GM18498 (cell line): Measurements from ENCODE around the gene SYP.
"Not testable (repeated sequence)": the region's sequence is repeated elsewhere in the genome, so short reads cannot be mapped to it uniquely, and the experiment has no call there.

Source experiments
- ATAC-seq: cut with Tn5 transposase; IDR thresholded peaks from one replicate; pipeline ENCODE4 v1.9.1; 2021; ENCODE audit warnings: mild to moderate bottlenecking, moderate library complexity; ENCODE audit not compliant: unreplicated experiment

SYP gene

DNA sequence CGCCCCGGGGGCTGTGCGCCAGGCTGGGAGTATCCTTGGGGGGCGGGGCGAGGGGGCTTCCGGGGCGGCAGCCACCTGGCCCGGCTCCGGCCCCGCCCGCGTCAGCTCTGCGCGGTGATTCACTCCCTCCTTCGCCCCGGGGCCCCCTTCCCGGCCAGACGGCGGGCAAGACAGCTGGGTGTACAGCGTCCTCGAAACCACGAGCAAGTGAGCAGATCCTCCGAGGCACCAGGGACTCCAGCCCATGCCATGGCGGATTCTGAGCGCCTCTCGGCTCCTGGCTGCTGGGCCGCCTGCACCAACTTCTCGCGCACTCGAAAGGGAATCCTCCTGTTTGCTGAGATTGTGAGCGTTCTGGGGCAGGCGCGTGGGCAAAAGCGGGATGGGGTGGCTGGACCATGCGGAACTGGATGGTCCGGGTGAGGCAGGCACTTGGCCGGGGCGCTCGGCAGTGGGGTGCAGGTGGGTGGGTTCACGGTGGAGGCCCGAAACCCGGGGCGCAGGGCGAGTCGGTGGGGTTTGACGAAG lies 28.2 kb downstream of the SYP start, which contains the start of gene PLP2:
PLP2 (plus strand) TSS at position 147 of the 528 bp plus-strand sequence; CDS start at position 250, 103 bp downstream.
- ATAC-seq = peak; percentile 35

DNA sequence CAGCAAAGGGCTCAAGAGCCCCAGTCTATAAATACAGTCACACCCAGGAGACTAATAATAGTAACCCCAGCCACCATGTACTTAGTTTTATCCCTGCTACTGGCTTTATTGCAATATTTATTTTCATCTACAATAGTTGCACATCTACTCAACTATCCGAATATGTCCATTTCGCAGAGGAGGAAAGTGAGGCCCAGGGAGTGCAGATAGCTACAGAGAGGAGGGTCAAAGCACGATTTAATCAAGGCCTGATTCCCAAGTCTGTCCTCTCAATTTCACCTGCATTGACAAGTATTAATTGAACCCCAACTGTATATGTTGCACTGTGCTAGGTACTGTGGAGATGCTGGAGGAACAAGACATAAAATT lies 32.3 kb downstream of the SYP start:
- ATAC-seq = no peak

DNA sequence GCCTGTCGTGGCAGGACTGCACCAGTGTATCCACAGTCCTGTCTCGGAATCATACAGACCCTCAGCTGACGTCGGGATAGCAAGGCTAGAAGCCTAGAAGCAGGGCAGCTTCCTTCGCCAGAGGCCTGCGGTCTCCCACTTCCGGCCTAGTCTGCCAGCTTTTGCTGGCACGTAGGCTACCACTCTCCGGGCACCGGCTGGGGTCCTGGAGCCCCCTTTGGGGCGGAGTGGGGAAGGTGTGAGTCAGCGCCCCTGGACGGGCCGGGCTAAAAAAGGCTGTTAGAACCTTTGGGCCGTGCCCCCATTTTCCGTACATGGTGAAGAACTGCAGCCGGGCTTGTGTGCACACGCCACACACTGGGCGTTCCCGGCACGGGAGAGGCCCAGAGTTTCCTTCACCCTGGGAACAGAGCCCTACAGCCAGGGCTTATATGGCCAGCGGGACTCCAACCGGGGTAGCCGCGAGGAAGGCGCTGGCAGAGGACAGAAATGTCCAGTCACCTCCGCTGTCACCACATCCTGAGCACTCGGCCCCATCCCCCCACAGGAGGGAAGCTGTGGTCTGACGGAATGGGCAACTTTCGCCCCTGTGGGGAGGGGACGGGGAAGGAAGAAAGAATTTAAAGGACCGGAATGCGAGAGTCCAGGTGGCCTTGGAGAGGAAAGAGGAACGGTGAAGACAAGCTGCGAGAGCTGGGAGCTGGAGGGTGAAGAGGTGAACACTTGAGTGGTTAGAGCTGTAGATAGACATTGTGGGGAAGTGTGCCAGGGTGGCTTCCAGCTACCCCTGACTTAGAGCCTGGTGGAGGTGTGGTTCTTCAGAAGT lies 32.9 kb downstream of the SYP start:
- no peak for ATAC-seq

DNA sequence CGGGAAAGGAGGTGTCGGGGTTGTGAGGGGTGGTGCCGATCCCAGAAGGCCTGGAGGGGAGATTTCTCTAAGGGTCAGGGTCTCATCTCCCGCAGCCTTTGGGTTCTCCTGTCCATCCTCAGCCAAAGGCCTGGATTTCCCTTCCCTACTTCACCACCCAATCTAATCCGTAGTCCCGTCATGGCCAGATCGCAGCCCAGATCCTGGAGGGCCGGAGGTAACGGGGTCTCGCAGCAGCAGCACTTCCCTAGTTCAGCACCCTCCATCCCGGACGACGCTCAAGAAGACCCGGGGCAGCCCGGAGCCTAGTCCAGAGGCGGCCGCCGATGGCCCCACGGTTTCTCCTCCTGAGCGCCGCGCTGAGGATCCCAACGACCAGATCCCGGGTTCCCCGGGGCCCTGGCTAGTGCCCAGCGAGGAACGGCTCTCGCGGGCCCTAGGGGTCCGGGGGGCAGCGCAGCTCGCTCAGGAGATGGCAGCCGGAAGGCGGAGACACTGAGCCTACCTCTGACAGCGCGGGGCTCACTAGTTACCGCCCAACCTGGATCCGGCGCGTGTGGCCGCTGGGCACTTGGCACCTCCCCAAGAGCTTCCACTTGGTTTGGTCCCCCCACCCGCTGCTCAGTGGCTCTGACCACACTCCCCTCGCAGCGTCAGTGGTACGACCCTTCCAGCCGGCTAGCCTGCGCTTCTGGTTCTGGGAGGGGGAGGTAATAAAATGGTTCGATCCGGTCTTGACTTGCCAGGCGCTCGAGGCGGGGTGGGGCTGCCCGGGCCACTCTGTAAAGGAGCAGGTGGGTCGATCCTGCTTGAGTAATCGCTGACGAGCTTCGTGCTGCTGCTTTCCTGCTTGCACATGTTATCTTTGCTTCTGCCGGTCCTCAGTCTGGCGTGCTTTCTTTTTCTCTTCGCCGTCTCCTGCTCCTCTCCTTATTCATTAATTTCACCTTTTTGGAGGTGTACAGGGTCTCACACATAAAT lies 33.8 kb downstream of the SYP start:
- peak; percentile 49 for ATAC-seq

DNA sequence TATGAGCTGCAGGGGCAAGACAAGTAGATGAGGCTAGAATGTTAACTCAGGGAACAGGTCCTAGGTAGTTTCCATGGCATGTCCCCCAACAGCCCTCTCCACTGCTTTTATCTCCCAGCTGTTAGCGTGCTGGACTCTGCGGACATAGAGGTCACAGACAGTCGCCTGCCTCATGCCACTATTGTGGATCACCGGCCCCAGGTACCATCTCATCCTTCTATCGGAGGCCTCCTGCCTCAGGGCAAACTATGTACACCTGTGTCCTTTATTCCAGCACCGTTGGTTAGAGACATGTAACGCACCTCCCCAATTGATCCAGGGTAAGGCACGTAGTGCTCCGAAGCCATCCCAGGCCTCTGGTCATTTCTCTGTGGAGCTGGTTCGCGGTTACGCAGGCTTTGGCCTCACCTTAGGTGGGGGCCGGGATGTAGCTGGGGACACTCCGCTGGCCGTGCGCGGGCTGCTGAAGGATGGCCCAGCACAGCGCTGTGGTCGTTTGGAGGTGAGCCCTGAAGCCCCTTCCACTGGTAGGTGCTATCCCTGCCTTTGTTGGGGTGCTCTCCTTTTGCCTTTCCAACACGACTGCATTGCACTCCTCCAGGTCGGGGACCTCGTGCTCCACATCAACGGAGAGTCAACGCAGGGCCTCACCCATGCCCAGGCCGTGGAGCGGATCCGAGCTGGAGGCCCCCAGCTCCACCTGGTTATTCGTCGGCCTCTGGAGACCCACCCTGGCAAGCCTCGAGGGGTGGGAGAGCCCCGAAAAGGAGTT lies 35.2 kb downstream of the SYP start:
- no peak for ATAC-seq

DNA sequence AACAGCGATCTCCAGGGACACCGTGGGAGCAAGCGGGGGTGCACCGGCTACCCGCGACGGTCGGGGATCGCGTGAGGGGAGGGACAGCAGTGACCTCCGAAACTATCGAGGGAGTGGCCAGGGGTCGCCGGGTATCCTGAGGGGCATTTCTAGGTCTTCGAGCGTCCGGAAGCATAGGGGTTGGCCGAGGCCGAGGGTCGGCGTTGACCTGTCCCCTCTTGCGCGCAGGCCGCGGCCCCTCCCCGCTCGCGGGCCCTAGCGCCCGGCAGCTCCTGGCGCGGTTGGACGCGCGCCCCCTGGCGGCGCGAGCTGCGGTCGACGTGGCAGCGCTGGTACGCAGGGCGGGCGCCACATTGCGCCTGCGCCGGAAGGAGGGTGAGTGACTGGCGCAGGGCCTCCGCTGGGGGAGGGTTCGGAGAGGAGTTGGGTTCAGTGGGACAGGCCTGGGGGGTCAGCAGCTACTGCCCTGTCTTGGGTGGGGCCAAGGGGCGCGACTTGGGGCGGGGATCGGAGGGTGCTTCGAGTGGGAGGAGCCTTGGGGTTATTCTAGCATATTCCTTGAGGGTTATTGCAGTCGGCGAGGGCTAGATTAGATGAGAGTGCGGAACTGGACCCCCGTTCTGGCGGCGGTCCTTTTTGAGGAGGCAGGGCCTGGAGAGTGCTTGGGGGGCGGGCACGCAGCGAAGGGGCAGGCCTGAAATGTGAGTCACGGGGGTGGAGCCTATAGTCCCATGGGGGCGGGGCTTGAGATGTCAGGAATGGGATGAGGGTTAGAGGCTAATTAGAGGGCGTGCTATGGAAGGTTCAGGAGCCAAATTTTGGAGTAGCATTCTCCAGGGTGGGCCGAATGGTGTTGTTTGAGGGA lies 36.2 kb downstream of the SYP start:
- ATAC-seq = peak; percentile 59

DNA sequence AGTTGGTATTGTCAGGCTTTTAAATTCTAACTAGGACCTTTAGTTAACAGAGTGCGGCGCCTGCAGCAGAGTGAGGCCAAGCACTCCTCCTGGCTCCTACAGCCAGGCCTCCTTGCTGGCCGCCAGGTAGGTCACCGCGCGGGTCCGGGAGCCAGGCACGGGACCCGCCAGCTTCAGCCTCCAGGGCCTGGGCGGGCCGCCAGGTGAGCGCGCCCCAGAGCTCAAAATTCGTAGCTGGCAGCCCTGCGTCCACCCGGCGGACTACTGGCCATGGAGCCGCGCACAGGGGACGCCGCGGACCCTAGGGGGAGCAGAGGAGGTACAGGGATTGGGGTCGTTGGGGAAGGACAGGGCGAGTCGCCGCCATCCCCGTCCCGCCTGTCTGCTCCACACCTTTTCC lies 37.4 kb downstream of the SYP start, which contains the start of gene MAGIX:
MAGIX (plus strand) TSS at position 139 of the 400 bp plus-strand sequence; CDS start at position 271, 132 bp downstream.
- no peak for ATAC-seq

DNA sequence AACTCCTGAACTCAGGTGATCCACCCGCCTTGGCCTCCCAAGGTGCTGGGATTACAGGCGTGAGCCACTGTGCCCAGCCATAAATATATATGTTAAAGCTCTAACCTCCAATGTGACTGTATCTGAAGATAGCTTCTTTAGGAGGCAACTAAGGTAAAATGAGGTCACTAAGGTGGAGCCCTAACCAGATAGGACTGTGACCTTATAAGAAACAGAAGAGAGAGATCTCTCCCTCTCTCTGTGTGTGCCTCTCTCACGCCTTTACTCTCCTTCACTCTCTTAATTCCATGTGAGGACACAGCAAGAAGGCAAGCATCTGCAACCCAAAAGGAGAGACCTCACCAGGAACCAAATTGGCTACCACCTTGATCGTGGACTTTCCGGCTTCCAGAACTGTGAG lies 38.4 kb downstream of the SYP start:
- no peak for ATAC-seq

DNA sequence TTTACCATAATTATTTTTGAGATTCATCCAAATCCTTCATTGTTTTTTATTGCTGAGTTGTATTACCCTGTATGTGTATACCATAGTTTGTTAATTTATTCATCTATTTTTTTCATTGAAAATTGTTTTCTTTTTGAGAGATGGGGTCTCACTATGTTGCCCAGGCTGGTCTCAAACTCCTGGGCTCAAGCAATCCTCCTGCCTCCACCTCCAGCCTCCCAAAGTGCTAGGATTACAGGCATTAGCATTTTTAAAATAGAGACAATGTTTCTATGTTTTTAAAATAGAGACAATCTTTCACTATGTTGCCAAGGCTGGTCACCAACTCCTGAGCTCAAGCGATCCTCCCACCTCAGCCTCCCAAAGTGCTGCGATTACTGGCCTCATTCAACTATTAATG lies 39.1 kb downstream of the SYP start:
- no peak for ATAC-seq

DNA sequence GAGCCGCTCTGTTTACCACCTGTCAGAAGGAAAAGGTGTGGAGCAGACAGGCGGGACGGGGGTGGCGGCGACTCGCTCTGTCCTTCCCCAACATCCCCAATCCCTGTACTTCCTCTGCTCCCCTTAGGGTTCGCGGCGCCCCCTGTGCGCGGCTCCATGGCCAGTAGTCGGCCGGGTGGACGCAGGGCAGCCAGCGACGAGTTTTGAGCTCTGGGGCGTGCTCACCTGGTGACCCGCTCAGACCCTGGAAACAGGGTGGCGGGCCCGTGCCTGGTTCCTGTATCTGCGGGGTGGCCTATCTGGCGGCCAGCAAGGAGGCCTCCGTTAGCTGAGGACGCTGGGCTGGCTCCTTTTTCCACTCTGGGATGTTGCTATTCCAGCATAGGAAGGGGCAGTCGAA lies 42.8 kb downstream of the SYP start:
- ATAC-seq = no peak

DNA sequence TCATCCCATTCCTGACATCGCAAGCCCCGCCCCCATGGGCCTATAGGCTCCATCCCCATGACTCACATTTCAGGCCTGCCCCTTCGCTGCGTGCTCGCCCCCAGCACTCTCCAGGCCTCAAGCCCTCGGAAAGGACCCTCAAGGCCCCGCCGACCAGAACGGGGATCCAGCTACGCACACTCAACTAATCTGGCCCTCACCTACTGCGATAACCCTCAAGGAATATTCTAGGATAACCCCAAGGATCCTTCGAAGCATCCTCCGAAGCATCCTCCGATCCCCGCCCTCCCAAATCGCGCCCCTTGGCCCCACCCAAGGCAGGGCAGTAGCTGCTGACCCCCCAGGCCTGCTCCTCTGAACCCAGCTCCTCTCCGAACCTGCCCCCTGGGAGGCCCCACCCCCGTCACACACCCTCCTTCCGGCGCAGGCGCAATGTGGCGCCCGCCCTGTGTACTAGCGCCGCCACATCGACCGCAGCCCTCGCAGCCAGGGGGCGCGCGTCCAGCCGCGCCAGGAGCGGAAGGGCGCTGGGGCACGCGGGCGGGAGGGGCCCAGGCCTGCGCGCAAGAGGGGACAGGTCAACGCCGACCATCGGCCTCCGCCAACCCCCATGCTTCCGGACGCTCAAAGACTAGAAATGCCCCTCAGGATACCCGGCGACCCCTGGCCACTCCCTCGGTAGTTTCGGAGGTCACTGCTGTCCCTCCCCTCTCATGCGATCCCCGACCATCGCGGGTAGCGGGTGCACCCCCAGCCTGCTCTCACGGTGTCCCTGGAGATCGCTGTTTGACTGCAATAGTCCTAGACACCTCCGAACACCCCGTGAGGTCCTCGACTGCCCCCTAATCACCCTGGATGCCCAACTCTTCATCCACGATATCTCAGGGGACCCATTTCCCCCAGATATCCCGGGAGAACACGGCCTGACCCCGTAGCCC lies 43.8 kb downstream of the SYP start:
- ATAC-seq = peak; percentile 93

DNA sequence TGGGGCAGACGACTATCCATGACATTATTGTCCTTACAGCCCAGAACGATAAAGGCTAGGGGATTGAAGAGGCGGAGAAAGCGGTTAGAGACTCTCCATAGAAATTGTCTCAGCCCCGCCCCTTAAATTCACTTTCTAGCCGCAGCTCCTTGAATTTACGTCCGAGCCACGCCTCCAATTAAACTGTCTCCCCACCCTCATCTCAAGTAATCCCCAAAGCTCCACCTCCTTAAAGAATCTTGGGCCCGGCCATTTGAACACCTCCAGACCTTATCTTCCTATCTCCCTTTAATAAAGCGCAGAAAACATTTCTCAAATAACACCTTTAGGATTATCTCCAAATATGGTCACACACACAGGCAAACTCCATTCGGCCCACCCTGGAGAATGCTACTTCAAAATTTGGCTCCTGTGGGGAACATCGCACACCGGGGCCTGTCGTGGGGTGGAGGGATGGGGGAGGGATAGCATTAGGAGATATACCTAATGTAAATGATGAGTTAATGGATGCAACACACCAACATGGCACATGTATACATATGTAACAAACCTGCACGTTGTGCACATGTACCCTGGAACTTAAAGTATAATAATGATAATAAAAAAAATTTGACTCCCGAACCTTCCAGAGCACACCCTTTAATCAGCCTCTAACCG lies 44.6 kb downstream of the SYP start:
- peak; percentile 26 for ATAC-seq

DNA sequence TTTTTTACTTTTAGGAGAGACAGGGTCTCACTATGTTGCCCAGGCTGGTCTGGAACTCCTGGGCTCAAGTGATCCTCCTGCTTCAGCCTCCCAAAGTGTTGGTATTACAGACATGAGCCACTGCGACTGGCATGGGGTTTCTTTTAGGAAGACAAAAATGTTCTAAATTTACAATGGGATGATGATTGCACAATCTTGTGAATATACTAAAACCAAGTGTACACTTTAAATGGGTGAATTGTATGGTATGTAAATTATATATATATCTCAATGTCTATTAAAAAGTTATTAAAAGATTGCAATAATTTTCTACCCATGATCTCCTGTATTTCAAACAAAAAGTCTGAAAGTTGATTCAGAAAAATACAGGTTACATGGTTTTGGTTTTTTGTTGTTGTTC lies 46.5 kb downstream of the SYP start:
- ATAC-seq = no peak

DNA sequence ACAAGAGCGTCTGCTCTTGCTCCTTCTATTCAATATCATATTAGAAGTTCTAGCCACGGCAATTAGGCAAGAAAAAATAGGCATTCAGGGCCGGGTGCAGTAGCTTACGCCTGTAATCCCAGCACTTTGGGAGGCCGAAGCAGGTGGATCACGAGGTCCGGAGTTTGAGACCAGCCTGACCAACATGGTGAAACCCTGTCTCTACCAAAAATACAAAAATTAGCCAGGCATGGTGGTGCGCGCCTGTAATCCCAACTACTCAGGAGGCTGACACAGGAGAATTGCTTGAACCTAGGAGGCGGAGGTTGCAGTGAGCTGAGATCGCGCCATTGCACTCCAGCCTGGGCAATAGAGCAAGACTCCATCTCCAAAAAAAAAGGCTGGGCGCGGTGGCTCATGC lies 50.7 kb downstream of the SYP start:
- ATAC-seq = not testable (repeated sequence)

DNA sequence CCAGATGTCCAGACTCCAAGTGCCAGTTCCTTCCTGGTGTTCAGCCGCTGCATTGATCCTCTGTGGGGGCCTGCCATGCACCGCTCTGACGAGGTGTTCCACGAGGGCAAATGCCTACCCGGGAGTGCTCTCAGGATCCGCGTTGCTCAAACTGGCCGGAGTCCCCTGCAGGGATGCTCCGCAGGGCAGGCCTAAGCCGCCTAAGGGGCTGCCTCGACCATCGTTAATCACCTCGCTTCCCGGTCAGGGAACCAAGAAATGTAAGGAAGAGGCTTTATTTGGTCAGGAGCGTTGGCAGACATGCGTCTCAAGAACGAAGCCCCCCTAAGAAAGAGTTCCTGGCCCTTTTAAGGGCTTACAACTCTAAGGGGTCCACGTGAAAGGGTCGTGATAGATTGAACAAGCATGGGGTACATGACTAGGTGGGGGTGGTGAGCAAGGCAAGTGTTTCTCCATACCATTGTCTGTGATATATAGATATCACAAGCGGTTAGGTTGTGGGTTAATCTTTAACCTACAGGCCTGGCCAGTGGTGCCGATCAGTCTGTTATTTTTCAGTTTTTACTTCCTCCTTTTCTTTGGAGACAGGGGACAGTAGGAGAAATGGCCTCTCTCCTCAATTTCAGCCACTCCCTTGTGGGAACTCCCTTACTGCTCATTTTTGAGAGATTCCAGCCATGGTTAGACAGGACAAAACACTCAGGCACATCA lies 51.4 kb downstream of the SYP start:
- ATAC-seq = not testable (repeated sequence)

DNA sequence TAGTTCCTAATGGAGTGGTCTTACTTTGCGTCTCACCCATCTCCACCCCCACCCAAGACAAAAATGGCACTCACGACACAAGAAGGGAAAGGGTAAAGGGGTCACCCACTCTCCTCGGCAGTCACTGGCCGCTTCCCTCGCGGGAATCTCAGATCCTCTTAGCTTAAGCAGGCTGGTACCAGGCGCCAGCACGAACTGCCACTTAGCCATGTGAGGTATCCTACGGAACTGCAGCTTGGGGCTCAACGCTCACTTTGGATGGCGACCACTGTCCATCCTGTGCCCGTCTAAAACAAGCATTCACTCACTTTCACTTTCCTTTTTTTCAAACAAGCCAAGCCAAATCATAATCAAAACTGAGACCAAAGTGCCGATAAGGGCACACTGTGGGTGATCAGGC lies 52.1 kb downstream of the SYP start:
- no peak for ATAC-seq

DNA sequence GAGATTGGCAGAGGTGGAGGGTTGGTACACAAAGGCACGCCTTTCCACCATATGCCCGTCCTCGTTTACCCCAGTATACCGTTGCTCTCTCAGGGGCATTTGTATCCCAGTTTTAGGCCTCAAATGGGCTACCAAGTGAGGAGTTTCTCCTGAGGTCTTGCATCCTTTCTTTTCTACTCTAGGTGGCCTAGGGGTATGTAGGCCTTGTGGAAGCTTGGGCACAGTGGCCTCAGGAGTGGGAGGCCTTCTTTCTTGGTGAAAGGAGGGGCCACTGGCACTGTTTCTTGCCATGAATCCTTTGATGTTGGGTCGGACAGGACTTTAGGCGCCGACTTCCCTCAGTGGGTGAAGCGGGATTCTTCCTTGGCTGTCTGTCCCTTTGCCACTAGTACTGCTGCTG lies 52.7 kb downstream of the SYP start:
- ATAC-seq = no peak
